NCI-H460 (cell line): ENCODE measurements around the gene TBC1D22A. TPM values are rescaled to one million over a fixed set of nuclear protein-coding genes. Genes with fewer than 3 reads are reported as not detected.

ENCODE experiments used
- DNase-seq: peaks from one replicate; pipeline ENCODE4 v3.0.0-alpha.2; 2016; ENCODE audit warnings: low read depth; ENCODE audit errors: extremely low read depth
- total RNA-seq: library from RNA; depleted of rRNA; stranded (reverse); fragments of >200 nt; shearing (Covaris generic); gene quantifications from 2 replicates; pipeline ENCODE4 v1.2.3, GENCODE V29; 2014

Gene TBC1D22A
- total RNA-seq, 1 experiment from 2014 or later, result 8.7 TPM

- DNase-seq, result no peak
Measured at GRCh38 chr22:47035425-47035881, 273.0 kb downstream of the TBC1D22A start.

GRCh38 chr22:47036352-47036751 lies 273.9 kb downstream of the TBC1D22A start:
- DNase-seq, result no peak

GRCh38 chr22:47036936-47037485 lies 274.6 kb downstream of the TBC1D22A start:
- DNase-seq, result no peak

- DNase-seq, result no peak
Measured at GRCh38 chr22:47038206-47038835, 275.9 kb downstream of the TBC1D22A start.

GRCh38 chr22:47039356-47039755 lies 276.9 kb downstream of the TBC1D22A start:
- no peak for DNase-seq

- DNase-seq, result no peak
Measured at GRCh38 chr22:47040486-47041270, 278.2 kb downstream of the TBC1D22A start.

- no peak for DNase-seq
Measured at GRCh38 chr22:47041271-47042115, 279.0 kb downstream of the TBC1D22A start.

GRCh38 chr22:47042116-47042825 lies 279.8 kb downstream of the TBC1D22A start:
- no peak for DNase-seq

GRCh38 chr22:47042861-47043496 lies 280.5 kb downstream of the TBC1D22A start:
- no peak for DNase-seq

GRCh38 chr22:47043835-47044721 lies 281.6 kb downstream of the TBC1D22A start:
- DNase-seq, result no peak

GRCh38 chr22:47044722-47045535 lies 282.5 kb downstream of the TBC1D22A start:
- DNase-seq, result no peak

GRCh38 chr22:47045691-47046410 lies 283.4 kb downstream of the TBC1D22A start:
- DNase-seq, result no peak

GRCh38 chr22:47046411-47047065 lies 284.1 kb downstream of the TBC1D22A start:
- no peak for DNase-seq

- no peak for DNase-seq
Measured at GRCh38 chr22:47047321-47048122, 285.1 kb downstream of the TBC1D22A start.

GRCh38 chr22:47048123-47049077 lies 285.9 kb downstream of the TBC1D22A start:
- DNase-seq, result no peak
